WERI-Rb-1 (cell line): ENCODE measurements around the gene PRDM11.

ENCODE experiments used
- DNase-seq: peaks from one replicate; pipeline ENCODE4 v3.0.0-alpha.2; 2020
- H3K27ac ChIP-seq: fragments of 250-450 bp; sonication (Bioruptor Pico); 2 replicates; pipeline ENCODE4 v1.5.1; 2020; ENCODE audit warnings: mild to moderate bottlenecking, moderate library complexity
- H3K27me3 ChIP-seq: fragments of 250-450 bp; sonication (Bioruptor Pico); 2 replicates; pipeline ENCODE4 v1.5.1; 2021; ENCODE audit warnings: mild to moderate bottlenecking, low read depth, moderate library complexity; ENCODE audit not compliant: insufficient read depth, severe bottlenecking
- H3K36me3 ChIP-seq: fragments of 250-450 bp; sonication (Bioruptor Pico); 2 replicates; pipeline ENCODE4 v1.5.1; 2020; ENCODE audit warnings: mild to moderate bottlenecking, moderate library complexity
- H3K4me3 ChIP-seq: 2 replicates; pipeline ENCODE4 v1.5.1; 2011; ENCODE audit warnings: low read depth, mild to moderate bottlenecking, control low read depth, low read length
- H3K9me3 ChIP-seq: fragments of 250-450 bp; sonication (Bioruptor Pico); 2 replicates; pipeline ENCODE4 v1.5.1; 2021; ENCODE audit warnings: mild to moderate bottlenecking, moderate library complexity; ENCODE audit not compliant: severe bottlenecking
- TF ChIP-seq, protein P1 (sequence below): IDR thresholded peaks from 2 replicates; pipeline ENCODE4 v1.5.1; 2011; ENCODE audit warnings: low read depth, mild to moderate bottlenecking, control low read depth, inconsistent platforms, low read length

The PRDM11 gene

DNA sequence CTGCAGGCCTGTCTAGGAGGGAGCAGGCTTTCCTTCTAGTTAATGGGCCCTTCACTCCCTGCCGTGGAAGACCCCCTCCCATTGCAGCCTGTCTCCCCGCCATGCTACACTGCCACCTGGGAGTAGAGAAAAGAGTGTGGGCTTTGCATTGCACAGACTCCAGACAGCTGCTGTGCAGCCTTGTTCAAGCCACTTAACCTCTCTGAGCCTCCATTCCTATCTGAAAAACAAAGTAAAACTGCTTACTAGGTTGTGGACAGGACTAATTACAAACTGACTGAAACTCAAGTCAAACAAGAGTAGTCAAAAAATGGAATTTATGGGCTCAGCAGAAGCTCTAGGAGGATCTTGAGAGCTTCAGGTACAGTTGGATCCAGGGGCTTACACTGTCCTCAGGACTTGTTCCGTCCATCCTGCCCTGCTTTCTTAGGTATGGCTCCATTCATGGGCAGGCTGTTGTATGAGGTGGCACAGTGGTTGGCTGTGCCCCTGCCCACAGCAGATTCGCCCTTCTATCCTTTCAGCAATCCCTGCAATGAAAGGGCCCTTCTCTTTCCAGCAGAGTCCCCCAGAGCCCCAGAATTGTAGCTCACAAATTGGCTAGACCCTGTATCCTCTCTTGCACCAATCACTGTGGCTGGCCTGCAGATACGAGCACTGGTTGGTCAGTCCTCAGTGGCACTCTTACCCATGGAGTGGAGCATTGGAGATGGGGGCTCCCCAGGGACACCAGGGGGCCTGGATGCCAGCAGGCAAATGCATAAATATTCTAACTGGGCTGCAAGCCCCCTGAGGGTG is 19.6 kb downstream of the PRDM11 start:
- H3K9me3 ChIP-seq = no peaks in the 10 kb centered on the region
- no peak for DNase-seq
- no peaks in the 10 kb centered on the region for H3K27me3 ChIP-seq
- no peaks in the 10 kb centered on the region for H3K36me3 ChIP-seq
- H3K27ac ChIP-seq = no peak overlapping the region
- TF ChIP-seq, protein P1, sequence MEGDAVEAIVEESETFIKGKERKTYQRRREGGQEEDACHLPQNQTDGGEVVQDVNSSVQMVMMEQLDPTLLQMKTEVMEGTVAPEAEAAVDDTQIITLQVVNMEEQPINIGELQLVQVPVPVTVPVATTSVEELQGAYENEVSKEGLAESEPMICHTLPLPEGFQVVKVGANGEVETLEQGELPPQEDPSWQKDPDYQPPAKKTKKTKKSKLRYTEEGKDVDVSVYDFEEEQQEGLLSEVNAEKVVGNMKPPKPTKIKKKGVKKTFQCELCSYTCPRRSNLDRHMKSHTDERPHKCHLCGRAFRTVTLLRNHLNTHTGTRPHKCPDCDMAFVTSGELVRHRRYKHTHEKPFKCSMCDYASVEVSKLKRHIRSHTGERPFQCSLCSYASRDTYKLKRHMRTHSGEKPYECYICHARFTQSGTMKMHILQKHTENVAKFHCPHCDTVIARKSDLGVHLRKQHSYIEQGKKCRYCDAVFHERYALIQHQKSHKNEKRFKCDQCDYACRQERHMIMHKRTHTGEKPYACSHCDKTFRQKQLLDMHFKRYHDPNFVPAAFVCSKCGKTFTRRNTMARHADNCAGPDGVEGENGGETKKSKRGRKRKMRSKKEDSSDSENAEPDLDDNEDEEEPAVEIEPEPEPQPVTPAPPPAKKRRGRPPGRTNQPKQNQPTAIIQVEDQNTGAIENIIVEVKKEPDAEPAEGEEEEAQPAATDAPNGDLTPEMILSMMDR = no peak
- no peak overlapping the region for H3K4me3 ChIP-seq

DNA sequence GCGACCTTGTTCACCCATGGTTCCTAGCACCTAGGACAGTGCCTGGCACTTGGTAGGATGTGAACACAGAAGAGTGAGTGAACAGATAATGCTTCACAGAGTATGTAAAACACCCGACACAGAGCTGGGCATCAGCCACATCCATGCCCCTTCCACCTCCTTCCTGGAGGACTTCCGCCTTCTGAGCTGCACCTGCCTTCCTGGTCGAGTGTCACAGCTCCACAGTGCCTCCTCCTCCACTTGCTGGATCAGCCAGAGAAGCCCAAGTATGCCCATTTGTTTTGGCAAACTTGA is 20.1 kb downstream of the PRDM11 start:
- H3K27me3 ChIP-seq = no peaks in the 10 kb centered on the region
- no peaks in the 10 kb centered on the region for H3K36me3 ChIP-seq
- no peak overlapping the region for H3K27ac ChIP-seq
- H3K4me3 ChIP-seq = no peak overlapping the region
- TF ChIP-seq, protein P1 = no peak
- no peak for DNase-seq
- H3K9me3 ChIP-seq = no peaks in the 10 kb centered on the region

GRCh38 chr11:45167283-45167682 is 20.8 kb downstream of the PRDM11 start:
- H3K4me3 ChIP-seq = no peak overlapping the region
- no peak for DNase-seq
- no peaks in the 10 kb centered on the region for H3K9me3 ChIP-seq
- H3K36me3 ChIP-seq = no peaks in the 10 kb centered on the region
- TF ChIP-seq, protein P1 = no peak
- H3K27me3 ChIP-seq = no peaks in the 10 kb centered on the region
- no peak overlapping the region for H3K27ac ChIP-seq

DNA sequence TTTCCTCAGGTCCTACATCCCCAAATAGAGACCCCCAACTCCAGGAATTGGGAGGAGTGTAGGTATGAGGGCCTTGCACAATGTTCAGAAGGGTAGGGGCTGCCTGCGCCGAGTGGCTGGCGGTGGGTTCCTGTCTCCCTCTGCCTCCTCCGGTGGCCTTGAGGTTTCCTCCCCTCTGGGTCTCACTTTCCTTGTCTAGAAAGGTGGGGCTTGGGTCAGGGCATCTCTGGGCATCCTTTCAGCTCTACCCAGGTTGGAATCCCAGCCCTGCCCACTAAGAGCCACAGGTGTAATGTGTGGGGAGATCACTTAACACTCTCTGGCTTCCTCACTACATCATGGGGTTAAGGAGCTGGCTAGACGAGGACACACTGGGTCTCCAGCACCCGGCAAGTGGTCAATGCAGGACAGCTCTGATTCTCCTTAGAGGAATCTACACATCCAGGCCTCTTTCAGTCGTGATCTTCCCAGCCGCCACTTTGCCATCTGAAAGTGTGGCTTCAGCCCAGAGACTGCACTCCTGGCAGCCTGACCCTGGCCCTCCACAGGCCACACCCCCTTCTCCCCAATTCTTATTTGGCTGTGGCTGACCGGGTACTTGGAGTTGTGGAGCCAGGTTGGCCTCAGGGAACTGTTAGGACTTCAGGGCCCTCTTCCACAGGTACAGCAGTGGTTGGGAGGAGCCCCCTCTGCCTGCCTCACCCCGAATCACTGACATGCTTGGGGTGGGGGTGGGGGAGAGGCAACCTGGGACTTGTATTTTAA is 22.1 kb downstream of the PRDM11 start:
- no peaks in the 10 kb centered on the region for H3K36me3 ChIP-seq
- H3K9me3 ChIP-seq = no peaks in the 10 kb centered on the region
- no peak for DNase-seq
- H3K4me3 ChIP-seq = no peak overlapping the region
- no peak overlapping the region for H3K27ac ChIP-seq
- TF ChIP-seq, protein P1 = no peak
- no peaks in the 10 kb centered on the region for H3K27me3 ChIP-seq

- TF ChIP-seq, protein P1 = no peak
- H3K27ac ChIP-seq = no peak overlapping the region
- no peak for DNase-seq
Observed at GRCh38 chr11:45169310-45170072, 23.1 kb downstream of the PRDM11 start.

More at GRCh38 chr11:45169310-45170072, 23.1 kb downstream of the PRDM11 start:
- Histone ChIP-seq H3K4me3 (no peak overlapping the region), H3K27me3 (no peaks in the 10 kb centered on the region), H3K9me3 (no peaks in the 10 kb centered on the region), H3K36me3 (no peaks in the 10 kb centered on the region)
